HEK293 (cell line): Measurements from ENCODE around the gene TSPAN9.

Experiments used
- CTCF ChIA-PET: fragments of 350-600 bp; formaldehyde crosslinking; extraction: SDS; loops from one replicate; lab custom pipeline; 2021; ENCODE audit warnings: antibody characterized with exemption; lab: Yijun Ruan, JAX
- POLR2A ChIA-PET: fragments of 300-600 bp; formaldehyde crosslinking; extraction: SDS; loops from one replicate; lab custom pipeline; 2020; ENCODE audit warnings: antibody characterized with exemption, inconsistent platforms; lab: Yijun Ruan, JAX
- H3K27ac ChIP-seq: fragments of 200-500 bp; sonication (Bioruptor generic); 2 replicates; pipeline ENCODE4 v1.5.1; 2014; ENCODE audit warnings: low read depth, low read length, control low read depth, inconsistent platforms; ENCODE audit errors: extremely low read depth
- H3K36me3 ChIP-seq, 2 experiments: fragments of 200-500 bp in 1 of 2; sonication (Bioruptor generic) in 1 of 2; 1 replicate in 1 of 2; 2 replicates in 1 of 2; pipeline ENCODE4 v1.5.1; 2014 to 2017; ENCODE audit warnings: inconsistent platforms in 2 of 2, low read length in 2 of 2; ENCODE audit not compliant: control insufficient read depth in 2 of 2, insufficient read depth in 1 of 2
- H3K4me1 ChIP-seq: fragments of 200-500 bp; sonication (Bioruptor generic); 2 replicates; pipeline ENCODE4 v1.5.1; 2014; ENCODE audit warnings: mild to moderate bottlenecking, low read length, inconsistent platforms; ENCODE audit not compliant: control insufficient read depth, insufficient read depth
- H3K4me3 ChIP-seq: 2 replicates; pipeline ENCODE4 v1.5.1; 2011; ENCODE audit warnings: low read depth, mild to moderate bottlenecking, control low read depth, low read length, moderate library complexity
- H3K9me3 ChIP-seq: fragments of 200-500 bp; sonication (Bioruptor generic); 2 replicates; pipeline ENCODE4 v1.5.1; 2014; ENCODE audit warnings: low read depth, low read length, inconsistent platforms; ENCODE audit not compliant: control insufficient read depth, insufficient read depth
- GLIS1 ChIP-seq: fragments of 450-650 bp; formaldehyde crosslinking; IDR thresholded peaks from 2 replicates; pipeline ENCODE4 v1.5.1; 2016; ENCODE audit warnings: missing biosample characterization, missing genetic modification characterization
- MYNN ChIP-seq: fragments of 450-650 bp; formaldehyde crosslinking; IDR thresholded peaks from 2 replicates; pipeline ENCODE4 v1.5.1; 2016; ENCODE audit warnings: missing biosample characterization, missing genetic modification characterization, borderline replicate concordance
- PRDM1 ChIP-seq: fragments of 450-650 bp; formaldehyde crosslinking; IDR thresholded peaks from 2 replicates; pipeline ENCODE4; 2016; ENCODE audit warnings: missing biosample characterization, missing genetic modification characterization
- SCRT2 ChIP-seq: fragments of 450-650 bp; formaldehyde crosslinking; IDR thresholded peaks from 2 replicates; pipeline ENCODE4 v1.5.1; 2016; ENCODE audit warnings: missing biosample characterization, missing genetic modification characterization
- ZBTB8A ChIP-seq: fragments of 450-650 bp; formaldehyde crosslinking; IDR thresholded peaks from 2 replicates; pipeline ENCODE4 v1.5.1; 2016; ENCODE audit warnings: missing biosample characterization, missing genetic modification characterization
- ZIC2 ChIP-seq: fragments of 450-650 bp; formaldehyde crosslinking; IDR thresholded peaks from 2 replicates; pipeline ENCODE4 v1.5.1; 2016; ENCODE audit warnings: missing biosample characterization, missing genetic modification characterization
- ZNF155 ChIP-seq: fragments of 450-650 bp; formaldehyde crosslinking; IDR thresholded peaks from 2 replicates; pipeline ENCODE4 v1.5.1; 2016; ENCODE audit warnings: missing biosample characterization, missing genetic modification characterization
- ZNF248 ChIP-seq: fragments of 450-650 bp; formaldehyde crosslinking; IDR thresholded peaks from 2 replicates; pipeline ENCODE4 v1.5.1; 2017; ENCODE audit warnings: missing biosample characterization, missing genetic modification characterization
- ZNF423 ChIP-seq: fragments of 450-650 bp; formaldehyde crosslinking; IDR thresholded peaks from 2 replicates; pipeline ENCODE4 v1.5.1; 2016; ENCODE audit warnings: missing biosample characterization, missing genetic modification characterization
- ZNF529 ChIP-seq: fragments of 450-650 bp; formaldehyde crosslinking; IDR thresholded peaks from 2 replicates; pipeline ENCODE4 v1.5.1; 2017; ENCODE audit warnings: missing genetic modification characterization, missing biosample characterization; ENCODE audit not compliant: insufficient replicate concordance
- ZNF548 ChIP-seq: fragments of 450-650 bp; formaldehyde crosslinking; IDR thresholded peaks from 2 replicates; pipeline ENCODE4 v1.5.1; 2016; ENCODE audit warnings: missing biosample characterization, missing genetic modification characterization
- ZNF830 ChIP-seq: fragments of 450-650 bp; IDR thresholded peaks from 2 replicates; pipeline ENCODE4 v1.5.0; 2018; ENCODE audit warnings: missing biosample characterization, missing genetic modification characterization, low read depth, mild to moderate bottlenecking, moderate library complexity
- ZNF843 ChIP-seq: fragments of 450-650 bp; formaldehyde crosslinking; IDR thresholded peaks from 2 replicates; pipeline ENCODE4 v1.5.1; 2016; ENCODE audit warnings: missing biosample characterization, missing genetic modification characterization
- TF ChIP-seq, protein P1 (sequence below): fragments of 450-650 bp; formaldehyde crosslinking; IDR thresholded peaks from 2 replicates; pipeline ENCODE4 v1.5.1; 2016; ENCODE audit warnings: missing biosample characterization, missing genetic modification characterization
- TF ChIP-seq, protein P2 (sequence below): fragments of 450-650 bp; formaldehyde crosslinking; IDR thresholded peaks from 2 replicates; pipeline ENCODE4 v1.5.0; 2017; ENCODE audit warnings: missing biosample characterization, missing genetic modification characterization, borderline replicate concordance
- TF ChIP-seq, protein P3 (sequence below): fragments of 450-650 bp; formaldehyde crosslinking; IDR thresholded peaks from 2 replicates; pipeline ENCODE4 v1.5.1; 2016; ENCODE audit warnings: missing biosample characterization, missing genetic modification characterization
- TF ChIP-seq, protein P4 (sequence below): fragments of 450-650 bp; formaldehyde crosslinking; optimal IDR thresholded peaks from 2 replicates; pipeline ENCODE3; 2016; ENCODE audit warnings: missing biosample characterization, mild to moderate bottlenecking, missing genetic modification characterization
- TF ChIP-seq, protein P5 (sequence below): fragments of 450-650 bp; formaldehyde crosslinking; IDR thresholded peaks from 2 replicates; pipeline ENCODE4 v1.5.1; 2017; ENCODE audit warnings: missing biosample characterization, missing genetic modification characterization

TSPAN9 gene

DNA sequence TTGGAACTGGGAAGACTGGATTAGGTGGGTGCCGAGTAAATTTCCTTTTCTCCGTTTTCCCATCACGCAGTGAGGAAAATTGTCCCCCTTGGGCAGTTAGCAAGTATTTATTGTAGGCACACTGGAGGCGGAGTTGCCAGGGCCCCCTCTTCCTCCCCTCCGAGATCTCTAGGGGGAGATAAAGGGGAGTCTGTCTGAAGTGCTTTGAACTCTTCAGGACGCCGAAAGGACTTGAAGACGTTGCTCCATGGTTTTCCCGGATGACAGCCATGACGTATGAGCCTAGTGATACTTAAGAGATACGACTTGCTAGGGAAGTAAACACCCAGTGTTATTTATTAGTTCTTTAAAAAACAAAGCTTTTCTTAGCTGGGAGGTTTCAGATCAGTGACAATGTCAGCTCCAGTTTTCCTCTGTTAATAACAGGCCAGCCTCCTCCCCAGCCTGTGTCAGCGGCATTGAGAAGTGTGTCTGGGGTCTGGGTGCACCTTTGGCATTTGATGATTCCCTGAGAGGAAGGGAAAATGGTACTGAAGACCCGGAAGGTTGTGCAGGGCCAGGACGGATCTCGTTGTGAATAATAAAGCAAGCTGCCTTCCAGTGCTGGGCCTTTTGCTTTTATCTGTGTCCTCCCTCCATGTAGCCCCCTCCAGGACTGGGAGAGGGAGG lies 78.7 kb downstream of the TSPAN9 start:
- H3K9me3 ChIP-seq, result no peaks in the 10 kb centered on the region
- no peaks in the 10 kb centered on the region for H3K36me3 ChIP-seq
- CTCF ChIA-PET, result interaction anchor here (0.7 kb wide), 2 partner anchors 21 to 119 kb away, joined by 3 read pairs; no protein-coding TSS in a partner anchor
- POLR2A ChIA-PET, result no interaction called here
- H3K4me1 ChIP-seq, result 0 out of 2 replicates have a peak, but pooled peaks cover under 1% of the 10 kb centered on the region
- no peak for TF ChIP-seq ZNF830 (tag by site-specific recombination)
- peak; percentile 52 for TF ChIP-seq ZIC2 (tag by site-specific recombination)
- H3K27ac ChIP-seq, result no peak overlapping the region
- H3K4me3 ChIP-seq, result no peak overlapping the region

DNA sequence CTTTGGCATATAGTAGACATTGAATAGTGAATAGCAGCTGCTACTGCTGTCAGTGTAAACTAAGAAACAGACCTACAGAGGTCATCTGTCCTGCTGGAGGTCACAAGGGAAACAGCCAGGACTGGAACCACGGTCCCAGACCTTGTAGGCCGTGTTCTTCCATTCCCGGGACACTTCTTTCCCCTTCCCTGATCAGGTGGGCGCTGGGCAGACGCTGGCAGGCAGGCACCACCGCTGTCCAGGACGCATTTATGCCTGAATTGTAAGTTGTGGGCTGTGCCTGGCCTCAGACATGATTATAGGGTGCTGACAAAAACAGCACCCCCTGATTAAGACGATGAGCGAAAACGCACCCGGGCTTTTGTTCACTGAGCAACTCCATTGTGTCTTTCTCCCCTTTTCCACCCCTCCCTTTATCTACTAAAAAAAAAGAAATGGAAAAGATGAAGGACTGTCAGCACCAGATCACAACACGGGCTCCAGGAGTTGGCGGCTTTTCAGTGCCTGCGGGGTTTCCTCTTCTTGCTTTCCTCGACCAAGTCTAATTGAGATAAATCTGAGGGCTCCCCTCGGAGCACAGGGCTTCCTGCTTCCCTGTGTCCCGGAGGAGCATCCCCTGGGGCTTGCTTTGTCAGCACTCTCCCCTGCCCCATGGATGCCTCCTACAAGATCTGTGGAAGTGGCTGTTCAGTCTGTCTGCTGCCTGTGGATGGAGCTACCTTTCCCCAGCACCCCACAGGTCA lies 80.6 kb downstream of the TSPAN9 start:
- POLR2A ChIA-PET, result no interaction called here
- TF ChIP-seq, protein P1, sequence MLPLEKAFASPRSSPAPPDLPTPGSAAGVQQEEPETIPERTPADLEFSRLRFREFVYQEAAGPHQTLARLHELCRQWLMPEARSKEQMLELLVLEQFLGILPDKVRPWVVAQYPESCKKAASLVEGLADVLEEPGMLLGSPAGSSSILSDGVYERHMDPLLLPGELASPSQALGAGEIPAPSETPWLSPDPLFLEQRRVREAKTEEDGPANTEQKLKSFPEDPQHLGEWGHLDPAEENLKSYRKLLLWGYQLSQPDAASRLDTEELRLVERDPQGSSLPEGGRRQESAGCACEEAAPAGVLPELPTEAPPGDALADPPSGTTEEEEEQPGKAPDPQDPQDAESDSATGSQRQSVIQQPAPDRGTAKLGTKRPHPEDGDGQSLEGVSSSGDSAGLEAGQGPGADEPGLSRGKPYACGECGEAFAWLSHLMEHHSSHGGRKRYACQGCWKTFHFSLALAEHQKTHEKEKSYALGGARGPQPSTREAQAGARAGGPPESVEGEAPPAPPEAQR (tag by site-specific recombination), result no peak
- TF ChIP-seq, protein P2, sequence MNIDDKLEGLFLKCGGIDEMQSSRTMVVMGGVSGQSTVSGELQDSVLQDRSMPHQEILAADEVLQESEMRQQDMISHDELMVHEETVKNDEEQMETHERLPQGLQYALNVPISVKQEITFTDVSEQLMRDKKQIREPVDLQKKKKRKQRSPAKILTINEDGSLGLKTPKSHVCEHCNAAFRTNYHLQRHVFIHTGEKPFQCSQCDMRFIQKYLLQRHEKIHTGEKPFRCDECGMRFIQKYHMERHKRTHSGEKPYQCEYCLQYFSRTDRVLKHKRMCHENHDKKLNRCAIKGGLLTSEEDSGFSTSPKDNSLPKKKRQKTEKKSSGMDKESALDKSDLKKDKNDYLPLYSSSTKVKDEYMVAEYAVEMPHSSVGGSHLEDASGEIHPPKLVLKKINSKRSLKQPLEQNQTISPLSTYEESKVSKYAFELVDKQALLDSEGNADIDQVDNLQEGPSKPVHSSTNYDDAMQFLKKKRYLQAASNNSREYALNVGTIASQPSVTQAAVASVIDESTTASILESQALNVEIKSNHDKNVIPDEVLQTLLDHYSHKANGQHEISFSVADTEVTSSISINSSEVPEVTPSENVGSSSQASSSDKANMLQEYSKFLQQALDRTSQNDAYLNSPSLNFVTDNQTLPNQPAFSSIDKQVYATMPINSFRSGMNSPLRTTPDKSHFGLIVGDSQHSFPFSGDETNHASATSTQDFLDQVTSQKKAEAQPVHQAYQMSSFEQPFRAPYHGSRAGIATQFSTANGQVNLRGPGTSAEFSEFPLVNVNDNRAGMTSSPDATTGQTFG (tag by site-specific recombination), result no peak
- TF ChIP-seq ZNF529 (no peak), ZNF843 (tag by site-specific recombination) (no peak), ZNF423 (peak; percentile 74), GLIS1 (tag by site-specific recombination) (peak; percentile 79), MYNN (tag by site-specific recombination) (no peak), ZNF548 (tag by site-specific recombination) (no peak), ZIC2 (tag by site-specific recombination) (peak; percentile 98)
- TF ChIP-seq, protein P3, sequence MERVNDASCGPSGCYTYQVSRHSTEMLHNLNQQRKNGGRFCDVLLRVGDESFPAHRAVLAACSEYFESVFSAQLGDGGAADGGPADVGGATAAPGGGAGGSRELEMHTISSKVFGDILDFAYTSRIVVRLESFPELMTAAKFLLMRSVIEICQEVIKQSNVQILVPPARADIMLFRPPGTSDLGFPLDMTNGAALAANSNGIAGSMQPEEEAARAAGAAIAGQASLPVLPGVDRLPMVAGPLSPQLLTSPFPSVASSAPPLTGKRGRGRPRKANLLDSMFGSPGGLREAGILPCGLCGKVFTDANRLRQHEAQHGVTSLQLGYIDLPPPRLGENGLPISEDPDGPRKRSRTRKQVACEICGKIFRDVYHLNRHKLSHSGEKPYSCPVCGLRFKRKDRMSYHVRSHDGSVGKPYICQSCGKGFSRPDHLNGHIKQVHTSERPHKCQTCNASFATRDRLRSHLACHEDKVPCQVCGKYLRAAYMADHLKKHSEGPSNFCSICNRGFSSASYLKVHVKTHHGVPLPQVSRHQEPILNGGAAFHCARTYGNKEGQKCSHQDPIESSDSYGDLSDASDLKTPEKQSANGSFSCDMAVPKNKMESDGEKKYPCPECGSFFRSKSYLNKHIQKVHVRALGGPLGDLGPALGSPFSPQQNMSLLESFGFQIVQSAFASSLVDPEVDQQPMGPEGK, result no peak
- CTCF ChIA-PET, result interaction anchor here (1.0 kb wide), 1 partner anchor 84 kb away, joined by 3 read pairs; no protein-coding TSS in a partner anchor

DNA sequence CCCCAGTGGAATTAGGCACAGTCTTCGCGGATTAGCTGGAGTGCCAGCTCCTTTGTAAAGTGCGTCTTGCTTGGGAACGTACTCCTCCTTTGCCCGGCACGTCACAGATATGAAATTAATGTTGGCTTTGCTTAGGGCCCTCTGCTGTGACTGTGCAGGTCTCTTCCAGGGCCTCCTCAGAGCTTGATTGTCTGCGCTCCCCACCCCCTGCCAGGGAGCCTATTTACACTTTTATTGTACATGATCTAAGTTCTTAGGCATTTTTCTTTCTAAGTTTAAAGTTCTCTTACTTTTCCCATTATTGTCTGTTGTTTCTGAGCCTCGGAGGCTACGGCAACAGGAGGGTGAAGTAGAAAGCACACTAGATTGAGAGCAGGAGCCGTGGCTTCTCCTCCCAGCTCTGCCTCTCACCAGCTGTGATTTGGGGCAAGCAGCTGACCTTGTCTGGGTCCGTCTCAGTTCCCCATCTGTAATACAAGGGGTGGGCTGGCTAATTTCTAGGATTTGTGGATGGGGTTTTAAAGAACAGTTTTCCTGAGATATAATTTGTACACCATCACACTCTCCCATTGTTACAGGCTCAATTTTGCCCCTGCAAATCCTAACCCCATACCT lies 81.8 kb downstream of the TSPAN9 start:
- Histone ChIP-seq H3K4me1 (no peaks in the 10 kb centered on the region), H3K9me3 (no peaks in the 10 kb centered on the region), H3K27ac (no peak overlapping the region), H3K36me3 (no peaks in the 10 kb centered on the region), H3K4me3 (no peak overlapping the region)
- POLR2A ChIA-PET, result no interaction called here
- CTCF ChIA-PET, result interaction anchor here (1.0 to 1.1 kb wide), 2 partner anchors 9 to 23 kb away, joined by 3 to 5 read pairs; no protein-coding TSS in a partner anchor
- no peak for TF ChIP-seq ZNF155 (tag by site-specific recombination)
- no peak for TF ChIP-seq ZBTB8A (tag by site-specific recombination)
- TF ChIP-seq, protein P4, sequence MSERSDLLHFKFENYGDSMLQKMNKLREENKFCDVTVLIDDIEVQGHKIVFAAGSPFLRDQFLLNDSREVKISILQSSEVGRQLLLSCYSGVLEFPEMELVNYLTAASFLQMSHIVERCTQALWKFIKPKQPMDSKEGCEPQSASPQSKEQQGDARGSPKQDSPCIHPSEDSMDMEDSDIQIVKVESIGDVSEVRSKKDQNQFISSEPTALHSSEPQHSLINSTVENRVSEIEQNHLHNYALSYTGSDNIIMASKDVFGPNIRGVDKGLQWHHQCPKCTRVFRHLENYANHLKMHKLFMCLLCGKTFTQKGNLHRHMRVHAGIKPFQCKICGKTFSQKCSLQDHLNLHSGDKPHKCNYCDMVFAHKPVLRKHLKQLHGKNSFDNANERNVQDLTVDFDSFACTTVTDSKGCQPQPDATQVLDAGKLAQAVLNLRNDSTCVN (tag by site-specific recombination), result no peak
- peak; percentile 85 for TF ChIP-seq ZIC2 (tag by site-specific recombination)
- TF ChIP-seq, protein P5, sequence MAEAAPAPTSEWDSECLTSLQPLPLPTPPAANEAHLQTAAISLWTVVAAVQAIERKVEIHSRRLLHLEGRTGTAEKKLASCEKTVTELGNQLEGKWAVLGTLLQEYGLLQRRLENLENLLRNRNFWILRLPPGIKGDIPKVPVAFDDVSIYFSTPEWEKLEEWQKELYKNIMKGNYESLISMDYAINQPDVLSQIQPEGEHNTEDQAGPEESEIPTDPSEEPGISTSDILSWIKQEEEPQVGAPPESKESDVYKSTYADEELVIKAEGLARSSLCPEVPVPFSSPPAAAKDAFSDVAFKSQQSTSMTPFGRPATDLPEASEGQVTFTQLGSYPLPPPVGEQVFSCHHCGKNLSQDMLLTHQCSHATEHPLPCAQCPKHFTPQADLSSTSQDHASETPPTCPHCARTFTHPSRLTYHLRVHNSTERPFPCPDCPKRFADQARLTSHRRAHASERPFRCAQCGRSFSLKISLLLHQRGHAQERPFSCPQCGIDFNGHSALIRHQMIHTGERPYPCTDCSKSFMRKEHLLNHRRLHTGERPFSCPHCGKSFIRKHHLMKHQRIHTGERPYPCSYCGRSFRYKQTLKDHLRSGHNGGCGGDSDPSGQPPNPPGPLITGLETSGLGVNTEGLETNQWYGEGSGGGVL (tag by site-specific recombination), result no peak
- peak; percentile 91 for TF ChIP-seq GLIS1 (tag by site-specific recombination)
- no peak for TF ChIP-seq PRDM1 (tag by site-specific recombination)
- TF ChIP-seq SCRT2 (tag by site-specific recombination), result peak; percentile 37; the same call in 1 of the 2 replicates
- TF ChIP-seq ZNF248, result no peak

More for the DNA sequence above, 80.6 kb downstream of the TSPAN9 start:
- no peak overlapping the region for H3K27ac ChIP-seq
- no peaks in the 10 kb centered on the region for H3K9me3 ChIP-seq
- H3K4me1 ChIP-seq, result no peaks in the 10 kb centered on the region
- H3K4me3 ChIP-seq, result no peak overlapping the region
- no peaks in the 10 kb centered on the region for H3K36me3 ChIP-seq
